HepG2 (cell line): ENCODE data around the gene SYTL2. TPM values are rescaled to one million over a fixed set of nuclear protein-coding genes. Genes with fewer than 3 reads are reported as not detected.

Source experiments
- ATAC-seq: fragments of 200-7000 bp; cut with Tn5 transposase; 3 replicates; pipeline ENCODE4 v1.9.1; 2020; ENCODE audit warnings: mild to moderate bottlenecking, moderate library complexity
- BruUV-seq: library from RNA; stranded (reverse); fragments of 400-500 nt; replicated peaks from 2 replicates; lab custom pipeline; 2021; lab: Mats Ljungman, UMichigan
- CTCF ChIA-PET: fragments of 300-600 bp; formaldehyde crosslinking; extraction: SDS; loops from one replicate; lab custom pipeline; 2021; ENCODE audit warnings: low total read pairs, inconsistent platforms, low intra/inter-chr PET ratio; lab: Yijun Ruan, JAX
- POLR2A ChIA-PET: fragments of 350-600 bp; sonication (Branson Sonifier 250); formaldehyde crosslinking; loops from one replicate; lab custom pipeline; 2020; ENCODE audit warnings: antibody characterized with exemption, inconsistent platforms; lab: Yijun Ruan, JAX
- DNase-seq: peaks from one replicate; pipeline ENCODE4 v3.0.0-alpha.2; 2015; ENCODE audit warnings: low spot score
- FAIRE-seq: peaks from 3 replicates; lab custom pipeline; 2011; peaks lifted over from hg19 to GRCh38; lab: Jason Lieb, UNC
- H2AFZ ChIP-seq: one replicate; pipeline ENCODE4 v1.6.1; 2011; ENCODE audit warnings: low read length, inconsistent platforms
- H3K27ac ChIP-seq: fragments of 300-600 bp; 3 replicates; pipeline ENCODE4 v1.8.0; 2011; ENCODE audit warnings: mixed run types, mild to moderate bottlenecking, mixed read lengths, low read length, inconsistent platforms; ENCODE audit not compliant: insufficient read depth; ENCODE audit errors: extremely low read length
- H3K27me3 ChIP-seq, 2 experiments: fragments of 200-600 bp in 1 of 2; 2 replicates in 1 of 2; 3 replicates in 1 of 2; pipeline versions ENCODE4 v1.6.0 to v1.8.0; 2011; ENCODE audit warnings: low read length in 2 of 2, mild to moderate bottlenecking in 2 of 2, moderate library complexity in 2 of 2, inconsistent platforms in 1 of 2; ENCODE audit not compliant: insufficient read depth in 2 of 2, control insufficient read depth in 1 of 2
- H3K36me3 ChIP-seq, 2 experiments: fragments of 200-600 bp in 1 of 2; replicated peaks in 1 of 2; 2 replicates in 1 of 2; 3 replicates in 1 of 2; pipeline versions ENCODE4 v1.5.1 to v1.8.0; 2011; ENCODE audit warnings: low read length in 2 of 2, inconsistent platforms in 1 of 2; ENCODE audit not compliant: insufficient read depth in 2 of 2, control insufficient read depth in 1 of 2
- H3K4me1 ChIP-seq: 2 replicates; pipeline ENCODE4 v1.5.1; 2012; ENCODE audit warnings: low read length, inconsistent platforms; ENCODE audit not compliant: insufficient read depth
- H3K4me2 ChIP-seq: 2 replicates; pipeline ENCODE4 v1.6.0; 2011; ENCODE audit warnings: low read depth, low read length, inconsistent platforms
- H3K4me3 ChIP-seq, 3 experiments: fragments of 200-600 bp in 1 of 3; sonication (generic), shearing (Covaris generic) in 1 of 3; replicated peaks in 1 of 3; 2 replicates each; pipeline ENCODE4 v1.5.1; 2011 to 2016; ENCODE audit warnings: low read length in 3 of 3, inconsistent platforms in 2 of 3, low read depth in 2 of 3, mild to moderate bottlenecking in 2 of 3, control low read depth in 1 of 3, mixed read lengths in 1 of 3; ENCODE audit not compliant: insufficient read depth in 1 of 3
- H3K79me2 ChIP-seq: one replicate; pipeline ENCODE4 v1.6.1; 2011; ENCODE audit warnings: low read length, inconsistent platforms; ENCODE audit not compliant: insufficient read depth
- H3K9ac ChIP-seq: 2 replicates; pipeline ENCODE4 v1.6.0; 2011; ENCODE audit warnings: mild to moderate bottlenecking, low read depth, low read length, inconsistent platforms; ENCODE audit not compliant: insufficient read depth
- H3K9me3 ChIP-seq: 2 replicates; pipeline ENCODE4 v1.5.1; 2012; ENCODE audit warnings: mild to moderate bottlenecking, low read length
- H4K20me1 ChIP-seq: 2 replicates; pipeline ENCODE4 v1.6.0; 2011; ENCODE audit warnings: inconsistent platforms, mild to moderate bottlenecking, low read length, moderate library complexity; ENCODE audit not compliant: insufficient read depth
- FOXK2 ChIP-seq: fragments of 450-650 bp; IDR thresholded peaks from 2 replicates; pipeline ENCODE4 v1.6.1; 2016
- MIER3 ChIP-seq: IDR thresholded peaks from 2 replicates; pipeline ENCODE4 v1.6.1; 2016; ENCODE audit warnings: missing compliant biosample characterization, borderline replicate concordance
- SATB2 ChIP-seq: sonication (generic); formaldehyde crosslinking; IDR thresholded peaks from 2 replicates; pipeline ENCODE4 v1.5.0; 2020; ENCODE audit warnings: missing genetic modification reagents
- ZKSCAN5 ChIP-seq: sonication (generic); formaldehyde crosslinking; IDR thresholded peaks from 2 replicates; pipeline ENCODE4 v1.5.1; 2020; ENCODE audit warnings: mild to moderate bottlenecking, missing genetic modification reagents
- ZNF296 ChIP-seq: sonication (generic); formaldehyde crosslinking; conservative IDR thresholded peaks from 2 replicates; pipeline ENCODE4 v1.5.0; 2020; ENCODE audit warnings: mild to moderate bottlenecking, missing genetic modification reagents
- ZNF678 ChIP-seq: sonication (generic); formaldehyde crosslinking; IDR thresholded peaks from 2 replicates; pipeline ENCODE4 v1.4.0; 2020; ENCODE audit warnings: mild to moderate bottlenecking, missing genetic modification reagents
- WGBS: methylation state at CpG from one replicate; pipeline ENCODE4 v1.1.6; 2017; ENCODE audit warnings: low lambda C conversion rate; 5-methylcytosine and 5-hydroxymethylcytosine counted together
- in situ Hi-C: cut with HindIII; loops from 2 replicates; pipeline ENCODE4 v1.10.0; 2017; ENCODE audit warnings: low pct_unique_long_range_greater_than_20kb; ENCODE audit not compliant: extremely low pct_ligation_motif_present
- intact Hi-C: fragments of 100-400 bp; cut with micrococcal nuclease; formaldehyde crosslinking; loops from one replicate; pipeline ENCODE4 v1.10.0; 2022; ENCODE audit not compliant: unreplicated experiment
- polyA plus RNA-seq, 8 experiments: library from polyadenylated mRNA; depleted of rRNA in 3 of 8; stranded (reverse) in 7 of 8; unstranded in 1 of 8; fragments of >200 nt; fragmentation: Illumina TruSeq in 4 of 8; extraction: Trizol in 4 of 8; gene quantifications; 2 replicates each; pipeline versions ENCODE4 v1.2.1 to v1.2.3, GENCODE V29; 2011 to 2016; ENCODE audit warnings: low read depth in 4 of 8, missing spikeins in 1 of 8, mixed read lengths in 1 of 8; ENCODE audit not compliant: insufficient read depth in 1 of 8
- total RNA-seq, 5 experiments: library from RNA; depleted of rRNA; stranded (reverse); fragments of >200 nt; fragmentation: Illumina TruSeq; extraction: Trizol; gene quantifications; 2 replicates each; pipeline ENCODE4 v1.2.3, GENCODE V29; 2016; ENCODE audit warnings: low read depth in 1 of 5
- TF ChIP-seq, protein P1 (sequence below): sonication (generic); formaldehyde crosslinking; IDR thresholded peaks from 2 replicates; pipeline ENCODE4 v1.9.0; 2021; ENCODE audit warnings: missing genetic modification reagents, mild to moderate bottlenecking, borderline replicate concordance
- TF ChIP-seq, protein P2 (sequence below): sonication (generic); formaldehyde crosslinking; IDR thresholded peaks from 2 replicates; pipeline ENCODE4 v1.9.0; 2022; ENCODE audit warnings: low read depth, missing genetic modification reagents
- TF ChIP-seq, protein P3 (sequence below): sonication (generic); formaldehyde crosslinking; IDR thresholded peaks from 2 replicates; pipeline ENCODE4 v1.8.1; 2023; ENCODE audit warnings: mild to moderate bottlenecking, moderate library complexity, missing genetic modification reagents
- TF ChIP-seq, protein P4 (sequence below): sonication (generic); formaldehyde crosslinking; IDR thresholded peaks from 2 replicates; pipeline ENCODE4 v1.8.0; 2022; ENCODE audit warnings: mild to moderate bottlenecking, missing genetic modification reagents
- TF ChIP-seq, protein P5 (sequence below): sonication (generic); formaldehyde crosslinking; IDR thresholded peaks from 2 replicates; pipeline ENCODE4 v1.4.0; 2020; ENCODE audit warnings: missing genetic modification reagents

SYTL2 gene
- total and polyA plus RNA-seq, 2 of the 13 experiments (the other 11 are each of a cell fraction or from before 2014, with no cell fraction given), result 0.77 to 0.90 TPM

DNA sequence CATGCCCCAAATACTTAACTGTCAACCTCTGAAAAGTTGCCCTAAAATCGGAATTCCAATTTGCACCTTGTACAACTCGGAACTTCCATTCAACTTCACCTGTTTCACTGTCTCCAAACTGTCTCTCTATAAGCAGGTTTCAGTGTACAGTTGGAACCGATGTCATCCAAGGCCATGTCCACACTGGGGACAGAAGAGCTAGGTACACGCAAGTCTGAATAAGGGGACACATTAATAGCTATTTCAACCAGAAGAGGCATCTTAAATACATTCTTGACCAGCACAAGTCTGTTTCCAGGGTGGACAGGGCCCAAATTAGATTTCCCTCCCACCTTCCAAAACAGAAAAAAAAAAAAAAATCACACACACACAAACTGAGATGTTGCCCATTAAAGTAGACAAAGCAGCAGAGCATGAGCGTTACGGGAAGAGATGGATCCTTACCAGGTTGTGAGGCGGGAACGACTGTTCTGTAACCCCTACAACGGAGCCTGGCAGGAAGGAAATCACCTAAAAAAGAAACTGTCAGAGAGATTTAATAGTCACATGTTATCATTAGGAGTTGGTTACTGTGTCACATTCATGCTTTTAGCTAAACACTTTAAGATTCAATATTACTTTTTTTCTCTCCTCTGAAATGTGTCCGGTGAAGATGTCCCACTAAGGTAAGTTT, 147.7 kb downstream of the SYTL2 start (continued):
- TF ChIP-seq, protein P1, sequence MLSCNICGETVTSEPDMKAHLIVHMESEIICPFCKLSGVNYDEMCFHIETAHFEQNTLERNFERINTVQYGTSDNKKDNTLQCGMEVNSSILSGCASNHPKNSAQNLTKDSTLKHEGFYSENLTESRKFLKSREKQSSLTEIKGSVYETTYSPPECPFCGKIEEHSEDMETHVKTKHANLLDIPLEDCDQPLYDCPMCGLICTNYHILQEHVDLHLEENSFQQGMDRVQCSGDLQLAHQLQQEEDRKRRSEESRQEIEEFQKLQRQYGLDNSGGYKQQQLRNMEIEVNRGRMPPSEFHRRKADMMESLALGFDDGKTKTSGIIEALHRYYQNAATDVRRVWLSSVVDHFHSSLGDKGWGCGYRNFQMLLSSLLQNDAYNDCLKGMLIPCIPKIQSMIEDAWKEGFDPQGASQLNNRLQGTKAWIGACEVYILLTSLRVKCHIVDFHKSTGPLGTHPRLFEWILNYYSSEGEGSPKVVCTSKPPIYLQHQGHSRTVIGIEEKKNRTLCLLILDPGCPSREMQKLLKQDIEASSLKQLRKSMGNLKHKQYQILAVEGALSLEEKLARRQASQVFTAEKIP (CRISPR knock-in tag), result no peak
- TF ChIP-seq MIER3 (CRISPR knock-in tag), result 0 out of 2 replicates have a peak, but pooled peaks have one; percentile 13
- TF ChIP-seq, protein P2, sequence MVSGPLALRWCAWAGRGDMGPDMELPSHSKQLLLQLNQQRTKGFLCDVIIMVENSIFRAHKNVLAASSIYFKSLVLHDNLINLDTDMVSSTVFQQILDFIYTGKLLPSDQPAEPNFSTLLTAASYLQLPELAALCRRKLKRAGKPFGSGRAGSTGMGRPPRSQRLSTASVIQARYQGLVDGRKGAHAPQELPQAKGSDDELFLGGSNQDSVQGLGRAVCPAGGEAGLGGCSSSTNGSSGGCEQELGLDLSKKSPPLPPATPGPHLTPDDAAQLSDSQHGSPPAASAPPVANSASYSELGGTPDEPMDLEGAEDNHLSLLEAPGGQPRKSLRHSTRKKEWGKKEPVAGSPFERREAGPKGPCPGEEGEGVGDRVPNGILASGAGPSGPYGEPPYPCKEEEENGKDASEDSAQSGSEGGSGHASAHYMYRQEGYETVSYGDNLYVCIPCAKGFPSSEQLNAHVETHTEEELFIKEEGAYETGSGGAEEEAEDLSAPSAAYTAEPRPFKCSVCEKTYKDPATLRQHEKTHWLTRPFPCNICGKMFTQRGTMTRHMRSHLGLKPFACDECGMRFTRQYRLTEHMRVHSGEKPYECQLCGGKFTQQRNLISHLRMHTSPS, result no peak

DNA sequence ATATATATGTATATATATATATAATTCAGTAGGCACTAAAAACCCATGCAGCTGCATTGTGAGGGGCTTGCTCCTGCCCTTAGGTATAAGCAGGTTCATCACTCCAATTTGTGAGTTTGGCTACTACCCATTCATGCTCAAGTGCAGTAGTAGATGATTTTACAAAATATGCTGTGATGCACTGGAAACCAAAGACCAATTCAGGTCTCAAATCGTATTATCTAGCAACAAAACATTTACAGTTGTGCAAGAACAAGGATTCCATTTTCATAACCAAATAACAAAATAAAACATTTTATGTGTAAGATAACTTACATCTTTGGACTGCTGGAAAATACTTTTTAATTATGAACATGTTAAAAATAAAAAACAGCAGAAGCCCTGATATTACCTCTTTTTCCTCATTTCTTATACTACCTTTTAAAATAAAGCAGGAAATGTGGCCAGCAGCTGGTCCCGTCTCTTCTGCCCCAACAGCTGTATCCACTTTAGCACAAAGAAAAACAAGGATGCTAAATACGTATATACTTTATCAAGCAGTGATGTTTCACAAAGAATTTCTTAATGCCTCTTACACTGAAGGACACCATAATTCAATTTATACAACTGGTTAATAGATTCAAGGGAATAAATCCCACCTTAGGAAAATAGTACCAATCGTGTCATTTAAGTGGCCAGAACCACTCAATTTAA, 148.8 kb downstream of the SYTL2 start:
- DNase-seq (no peak), FAIRE-seq (no peak), ATAC-seq (no peak)
- no peaks in the 10 kb centered on the region for H3K9me3 ChIP-seq
- peak overlapping the region; percentile 98 for H3K9ac ChIP-seq
- no peak overlapping the region for H2AFZ ChIP-seq
- no TSS peak for BruUV-seq
- H3K4me3 ChIP-seq, result peak overlapping the region; percentile 72 to 95 (median 86); a peak in 5 of 6 replicates
- 14% methylated on average over 4 of the region's 4 CpGs for WGBS
- peaks cover 52% of the 10 kb centered on the region for H3K4me1 ChIP-seq
- intact Hi-C loops, result no loop called here
- POLR2A ChIA-PET, result interaction anchor here (2.6 to 10.0 kb wide), 2 partner anchors 8 to 12 kb away, joined by 7 to 112 read pairs; partner anchors contain the start of gene TMEM126A
- peaks cover 64% of the 10 kb centered on the region for H3K79me2 ChIP-seq
- CTCF ChIA-PET, result no interaction called here
- peaks cover 0 to 8% of the 10 kb centered on the region in 2 experiments; a peak in 1 of 5 replicates for H3K36me3 ChIP-seq
- no peaks in the 10 kb centered on the region; a peak in 1 of 5 replicates for H3K27me3 ChIP-seq
- H3K27ac ChIP-seq, result no peak overlapping the region
- H3K4me2 ChIP-seq, result peak overlapping the region; percentile 88
- in situ Hi-C loops, result no loop called here
- H4K20me1 ChIP-seq, result peaks cover 29% of the 10 kb centered on the region
- TF ChIP-seq, protein P3, sequence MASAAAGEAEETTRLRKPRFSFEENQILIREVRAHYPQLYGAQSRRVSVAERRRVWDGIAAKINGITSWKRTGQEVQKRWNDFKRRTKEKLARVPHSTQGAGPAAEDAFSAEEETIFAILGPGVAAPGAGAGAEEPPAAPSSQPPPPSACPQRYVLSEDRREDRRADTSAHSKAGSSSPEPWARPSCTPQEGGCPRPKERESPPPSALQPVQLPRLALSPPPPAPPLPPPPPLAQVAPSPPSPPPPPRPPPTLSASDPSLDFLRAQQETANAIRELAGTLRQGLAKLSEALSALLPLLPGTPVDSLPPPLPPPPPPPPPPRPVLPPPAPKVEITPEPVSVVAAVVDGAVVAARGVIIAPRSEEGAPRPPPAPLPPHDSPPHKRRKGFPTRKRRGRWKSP (CRISPR knock-in tag), result no peak
- no peak for TF ChIP-seq ZNF296 (CRISPR knock-in tag)
- no peak for TF ChIP-seq FOXK2
- TF ChIP-seq ZNF678 (CRISPR knock-in tag), result no peak
- TF ChIP-seq, protein P4, sequence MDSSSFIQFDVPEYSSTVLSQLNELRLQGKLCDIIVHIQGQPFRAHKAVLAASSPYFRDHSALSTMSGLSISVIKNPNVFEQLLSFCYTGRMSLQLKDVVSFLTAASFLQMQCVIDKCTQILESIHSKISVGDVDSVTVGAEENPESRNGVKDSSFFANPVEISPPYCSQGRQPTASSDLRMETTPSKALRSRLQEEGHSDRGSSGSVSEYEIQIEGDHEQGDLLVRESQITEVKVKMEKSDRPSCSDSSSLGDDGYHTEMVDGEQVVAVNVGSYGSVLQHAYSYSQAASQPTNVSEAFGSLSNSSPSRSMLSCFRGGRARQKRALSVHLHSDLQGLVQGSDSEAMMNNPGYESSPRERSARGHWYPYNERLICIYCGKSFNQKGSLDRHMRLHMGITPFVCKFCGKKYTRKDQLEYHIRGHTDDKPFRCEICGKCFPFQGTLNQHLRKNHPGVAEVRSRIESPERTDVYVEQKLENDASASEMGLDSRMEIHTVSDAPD (CRISPR knock-in tag), result no peak
- TF ChIP-seq, protein P5, sequence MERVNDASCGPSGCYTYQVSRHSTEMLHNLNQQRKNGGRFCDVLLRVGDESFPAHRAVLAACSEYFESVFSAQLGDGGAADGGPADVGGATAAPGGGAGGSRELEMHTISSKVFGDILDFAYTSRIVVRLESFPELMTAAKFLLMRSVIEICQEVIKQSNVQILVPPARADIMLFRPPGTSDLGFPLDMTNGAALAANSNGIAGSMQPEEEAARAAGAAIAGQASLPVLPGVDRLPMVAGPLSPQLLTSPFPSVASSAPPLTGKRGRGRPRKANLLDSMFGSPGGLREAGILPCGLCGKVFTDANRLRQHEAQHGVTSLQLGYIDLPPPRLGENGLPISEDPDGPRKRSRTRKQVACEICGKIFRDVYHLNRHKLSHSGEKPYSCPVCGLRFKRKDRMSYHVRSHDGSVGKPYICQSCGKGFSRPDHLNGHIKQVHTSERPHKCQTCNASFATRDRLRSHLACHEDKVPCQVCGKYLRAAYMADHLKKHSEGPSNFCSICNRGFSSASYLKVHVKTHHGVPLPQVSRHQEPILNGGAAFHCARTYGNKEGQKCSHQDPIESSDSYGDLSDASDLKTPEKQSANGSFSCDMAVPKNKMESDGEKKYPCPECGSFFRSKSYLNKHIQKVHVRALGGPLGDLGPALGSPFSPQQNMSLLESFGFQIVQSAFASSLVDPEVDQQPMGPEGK, result no peak
- TF ChIP-seq ZKSCAN5 (CRISPR knock-in tag), result no peak
- TF ChIP-seq SATB2, result no peak
